Activated T-cell treated with anti-CD3 and anti-CD28 coated beads, Interleukin-2, amount 50 U/mL, for 72 hours (primary cell): ENCODE data around the gene ZNF438. TPM values are rescaled to one million over a fixed set of nuclear protein-coding genes. Genes with fewer than 3 reads are reported as not detected.
"Not testable (repeated sequence)": the region's sequence is repeated elsewhere in the genome, so short reads cannot be mapped to it uniquely, and the experiment has no call there.

Experiments
- ATAC-seq, 2 donors: fragments of 150-1000 bp; cut with Tn5 transposase; replicated peaks in 1 of 2; 2 replicates each; pipeline ENCODE4 v1.10.0; 2021; ENCODE audit warnings: moderate library complexity in 2 of 2, mild to moderate bottlenecking in 1 of 2
- DNase-seq, 2 donors: peaks; one replicate each; pipeline ENCODE4 v3.0.0; 2021 to 2022; ENCODE audit warnings: mixed read lengths in 1 of 2
- H3K27ac Mint-ChIP-seq: one replicate; pipeline ENCODE4 v1.8.0; 2022; ENCODE audit warnings: mild to moderate bottlenecking, moderate library complexity, mixed read lengths
- H3K27me3 Mint-ChIP-seq: one replicate; pipeline ENCODE4 v1.8.0; 2022; ENCODE audit warnings: low read depth, mixed read lengths
- H3K36me3 Mint-ChIP-seq, 2 donors: one replicate each; pipeline ENCODE4 v1.8.0; 2022; ENCODE audit warnings: mixed read lengths in 2 of 2, mild to moderate bottlenecking in 1 of 2; ENCODE audit not compliant: insufficient read depth in 2 of 2
- H3K4me1 Mint-ChIP-seq: one replicate; pipeline ENCODE4 v1.8.0; 2022; ENCODE audit warnings: low read depth, mixed read lengths
- H3K4me3 Mint-ChIP-seq, 2 donors: one replicate each; pipeline ENCODE4 v1.8.0; 2022; ENCODE audit warnings: mild to moderate bottlenecking in 2 of 2, mixed read lengths in 2 of 2, moderate library complexity in 2 of 2
- H3K9me3 Mint-ChIP-seq, 2 donors: one replicate each; pipeline ENCODE4 v1.8.0; 2022; ENCODE audit warnings: mixed read lengths in 2 of 2
- total RNA-seq, 2 donors: library from RNA; stranded (reverse); gene quantifications; one replicate each; pipeline ENCODE4 v1.2.3, GENCODE V29; 2022

Gene ZNF438
- total RNA-seq, 2 donors from 2014 or later = 5.2 to 5.4 TPM

GRCh38 chr10:30985512-30985911, 46.2 kb downstream of the ZNF438 start:
- Mint-ChIP-seq H3K4me3 (peak overlapping the region in 1 of 2 donors; percentile 32), H3K4me1 (peaks cover 9% of the 10 kb centered on the region), H3K27ac (peak overlapping the region; percentile 33), H3K27me3 (no peaks in the 10 kb centered on the region), H3K36me3 (peaks cover 3% of the 10 kb centered on the region in 2 donors), H3K9me3 (peaks cover 2 to 4% of the 10 kb centered on the region in 2 donors)
- ATAC-seq = peak; percentile 13 to 27
- no peak for DNase-seq

- ATAC-seq (no peak), DNase-seq (no peak)
- Mint-ChIP-seq H3K27me3 (no peaks in the 10 kb centered on the region), H3K4me1 (peaks cover 9% of the 10 kb centered on the region), H3K9me3 (peaks cover 2 to 4% of the 10 kb centered on the region in 2 donors), H3K36me3 (peaks cover 3 to 7% of the 10 kb centered on the region in 2 donors), H3K27ac (peak overlapping the region; percentile 33), H3K4me3 (peak overlapping the region in 1 of 2 donors; percentile 32)
These were observed 46.9 kb downstream of the ZNF438 start for GRCh38 chr10:30984563-30985328.

- not testable (repeated sequence) for H3K4me3 Mint-ChIP-seq, H3K27me3 Mint-ChIP-seq, ATAC-seq, H3K9me3 Mint-ChIP-seq, H3K4me1 Mint-ChIP-seq, H3K27ac Mint-ChIP-seq, DNase-seq
- peaks cover 7 to 12% of the 10 kb centered on the region in 2 donors for H3K36me3 Mint-ChIP-seq
These were observed 48.5 kb downstream of the ZNF438 start for GRCh38 chr10:30983209-30983608.

- DNase-seq = no peak
- H3K4me3 Mint-ChIP-seq = no peak overlapping the region
- peaks cover 7 to 12% of the 10 kb centered on the region in 2 donors for H3K36me3 Mint-ChIP-seq
- no peak overlapping the region for H3K27ac Mint-ChIP-seq
- no peaks in the 10 kb centered on the region for H3K27me3 Mint-ChIP-seq
- H3K4me1 Mint-ChIP-seq = peaks cover 2% of the 10 kb centered on the region
- peaks cover 4 to 6% of the 10 kb centered on the region in 2 donors for H3K9me3 Mint-ChIP-seq
- ATAC-seq = no peak
These were observed 50.6 kb downstream of the ZNF438 start for GRCh38 chr10:30980951-30981616.

GRCh38 chr10:30979956-30980355, 51.7 kb downstream of the ZNF438 start:
- DNase-seq (no peak), ATAC-seq (no peak)
- Mint-ChIP-seq H3K4me1 (no peaks in the 10 kb centered on the region), H3K4me3 (no peak overlapping the region), H3K9me3 (peaks cover 4 to 6% of the 10 kb centered on the region in 2 donors), H3K27me3 (no peaks in the 10 kb centered on the region), H3K27ac (no peak overlapping the region), H3K36me3 (peaks cover 7 to 12% of the 10 kb centered on the region in 2 donors)

- H3K4me1 Mint-ChIP-seq = no peaks in the 10 kb centered on the region
- no peak overlapping the region for H3K4me3 Mint-ChIP-seq
- peaks cover 7 to 12% of the 10 kb centered on the region in 2 donors for H3K36me3 Mint-ChIP-seq
- DNase-seq = no peak
- no peak for ATAC-seq
- H3K27me3 Mint-ChIP-seq = no peaks in the 10 kb centered on the region
- H3K27ac Mint-ChIP-seq = no peak overlapping the region
- H3K9me3 Mint-ChIP-seq = peaks cover 4 to 6% of the 10 kb centered on the region in 2 donors
These were observed 52.8 kb downstream of the ZNF438 start for GRCh38 chr10:30978843-30979242.

- Mint-ChIP-seq H3K4me3 (no peak overlapping the region), H3K36me3 (peaks cover 3 to 9% of the 10 kb centered on the region in 2 donors), H3K27ac (no peak overlapping the region)
These were observed 54.3 kb downstream of the ZNF438 start for GRCh38 chr10:30977385-30977784.

GRCh38 chr10:30974773-30975415, 56.8 kb downstream of the ZNF438 start:
- H3K4me3 Mint-ChIP-seq = no peak overlapping the region
- DNase-seq = no peak

More at GRCh38 chr10:30977385-30977784, 54.3 kb downstream of the ZNF438 start:
- Mint-ChIP-seq H3K9me3 (peaks cover 2% of the 10 kb centered on the region in 2 donors), H3K4me1 (no peaks in the 10 kb centered on the region), H3K27me3 (no peaks in the 10 kb centered on the region)
- ATAC-seq (no peak), DNase-seq (no peak)

GRCh38 chr10:30974355-30974754, 57.3 kb downstream of the ZNF438 start:
- ATAC-seq (no peak), DNase-seq (no peak)
- H3K4me3 Mint-ChIP-seq = no peak overlapping the region
- peaks cover 2% of the 10 kb centered on the region in 2 donors for H3K9me3 Mint-ChIP-seq
- no peaks in the 10 kb centered on the region for H3K27me3 Mint-ChIP-seq
- H3K36me3 Mint-ChIP-seq = peaks cover 2 to 3% of the 10 kb centered on the region in 2 donors
- H3K27ac Mint-ChIP-seq = no peak overlapping the region
- H3K4me1 Mint-ChIP-seq = no peaks in the 10 kb centered on the region

More at GRCh38 chr10:30974773-30975415, 56.8 kb downstream of the ZNF438 start:
- Mint-ChIP-seq H3K27ac (no peak overlapping the region), H3K27me3 (no peaks in the 10 kb centered on the region), H3K9me3 (peaks cover 2% of the 10 kb centered on the region in 2 donors), H3K4me1 (no peaks in the 10 kb centered on the region), H3K36me3 (peaks cover 3 to 6% of the 10 kb centered on the region in 2 donors)
- ATAC-seq = no peak

GRCh38 chr10:30973737-30974136, 57.9 kb downstream of the ZNF438 start:
- DNase-seq (no peak), ATAC-seq (no peak)
- H3K27ac Mint-ChIP-seq = no peak overlapping the region
- H3K4me3 Mint-ChIP-seq = no peak overlapping the region
- no peaks in the 10 kb centered on the region for H3K36me3 Mint-ChIP-seq
- no peaks in the 10 kb centered on the region for H3K27me3 Mint-ChIP-seq
- H3K9me3 Mint-ChIP-seq = no peaks in the 10 kb centered on the region
- H3K4me1 Mint-ChIP-seq = no peaks in the 10 kb centered on the region

- no peaks in the 10 kb centered on the region for H3K36me3 Mint-ChIP-seq
- H3K4me1 Mint-ChIP-seq = no peaks in the 10 kb centered on the region
- DNase-seq (no peak), ATAC-seq (no peak)
- H3K27ac Mint-ChIP-seq = no peak overlapping the region
- H3K4me3 Mint-ChIP-seq = no peak overlapping the region
- no peaks in the 10 kb centered on the region for H3K9me3 Mint-ChIP-seq
- H3K27me3 Mint-ChIP-seq = no peaks in the 10 kb centered on the region
These were observed 60.8 kb downstream of the ZNF438 start for GRCh38 chr10:30970760-30971460.

GRCh38 chr10:30968711-30969110, 63.0 kb downstream of the ZNF438 start:
- H3K27me3 Mint-ChIP-seq = no peaks in the 10 kb centered on the region
- H3K4me3 Mint-ChIP-seq = no peak overlapping the region
- H3K27ac Mint-ChIP-seq = no peak overlapping the region
- peaks cover 8% of the 10 kb centered on the region for H3K4me1 Mint-ChIP-seq
- DNase-seq (no peak), ATAC-seq (no peak)
- no peaks in the 10 kb centered on the region for H3K36me3 Mint-ChIP-seq
- no peaks in the 10 kb centered on the region for H3K9me3 Mint-ChIP-seq
